Activated CD4-positive, alpha-beta T cell treated with anti-CD3 and anti-CD28 coated beads, Interleukin-2, Interleukin-4, amounts not matched to agents 100 ng/mL and 50 ng/mL, durations not matched to agents 16 hours and 8 hours (primary cell): ENCODE measurements around the gene GZMM.

Experiments
- DNase-seq: peaks from one replicate; pipeline ENCODE4 v3.0.0-alpha.2; 2020; ENCODE audit warnings: low spot score

The GZMM gene

DNA sequence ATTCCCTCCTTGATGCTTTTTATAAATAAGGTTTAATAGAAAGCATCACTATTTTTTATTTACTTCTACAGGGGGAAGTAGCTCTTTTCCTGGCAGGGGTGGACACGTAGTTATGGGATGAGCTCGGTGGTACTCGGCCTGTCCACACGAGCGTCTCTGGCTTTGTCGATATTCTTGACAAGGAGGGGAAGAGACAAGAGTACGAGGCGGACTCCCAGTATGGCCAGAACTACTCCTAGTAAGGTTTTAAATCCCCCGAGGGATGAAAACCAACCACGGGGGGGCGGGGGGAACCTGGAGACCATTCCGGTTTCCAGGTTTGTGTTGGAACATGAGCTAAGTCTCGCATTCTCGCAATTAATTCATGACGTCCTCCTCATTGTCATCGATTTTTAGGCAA is 23.0 kb downstream of the GZMM start:
- no peak for DNase-seq

DNA sequence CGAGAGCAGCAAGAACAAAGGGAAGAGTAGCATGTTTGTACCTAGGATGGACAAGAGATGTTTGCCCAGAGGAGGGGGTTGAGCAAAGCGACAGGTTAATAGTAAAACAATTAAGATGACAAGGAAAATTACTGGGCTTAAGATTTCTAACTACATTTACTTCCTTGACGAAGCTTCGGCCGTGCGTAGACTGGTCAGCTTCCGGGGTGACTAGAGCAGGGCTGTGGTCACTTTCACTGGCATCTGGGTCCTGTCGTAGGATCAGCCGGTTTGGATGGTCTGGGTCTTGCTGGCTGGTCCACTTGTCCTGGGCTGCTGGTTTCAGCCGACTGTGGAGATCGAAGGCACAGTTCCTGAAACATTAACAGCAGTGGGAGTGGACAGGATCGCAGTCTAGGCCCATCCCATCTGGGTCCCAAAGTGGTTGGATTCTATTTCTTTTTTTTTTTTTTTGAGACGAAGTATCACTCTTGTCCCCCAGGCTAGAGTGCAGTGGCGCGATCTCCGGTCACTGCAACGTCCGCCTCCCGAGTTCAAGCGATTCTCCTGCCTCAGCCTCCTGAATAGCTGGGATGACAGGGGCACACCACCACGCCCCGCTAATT is 23.5 kb downstream of the GZMM start:
- no peak for DNase-seq

DNA sequence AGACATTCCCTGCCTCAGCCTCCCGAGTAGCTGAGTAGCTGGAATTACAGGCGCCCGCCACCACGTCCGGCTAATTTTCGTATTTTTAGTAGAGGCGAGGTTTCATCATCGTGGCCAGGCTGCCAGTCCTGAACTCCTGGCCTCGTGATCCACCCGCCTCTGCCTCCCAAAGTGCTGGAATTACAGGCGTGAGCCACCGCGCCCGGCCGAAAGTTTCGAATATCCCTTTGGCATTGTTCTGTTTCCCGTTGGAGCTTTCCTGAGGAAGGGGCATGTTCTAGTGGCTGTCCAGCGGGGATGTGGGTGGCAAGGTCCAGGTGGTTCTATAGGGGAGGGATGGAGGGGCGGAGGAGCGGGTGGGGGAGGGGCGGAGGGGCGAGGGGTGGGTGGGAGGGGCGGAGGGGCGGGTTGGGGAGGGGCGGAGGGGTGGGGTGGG is 26.4 kb downstream of the GZMM start:
- DNase-seq = no peak

DNA sequence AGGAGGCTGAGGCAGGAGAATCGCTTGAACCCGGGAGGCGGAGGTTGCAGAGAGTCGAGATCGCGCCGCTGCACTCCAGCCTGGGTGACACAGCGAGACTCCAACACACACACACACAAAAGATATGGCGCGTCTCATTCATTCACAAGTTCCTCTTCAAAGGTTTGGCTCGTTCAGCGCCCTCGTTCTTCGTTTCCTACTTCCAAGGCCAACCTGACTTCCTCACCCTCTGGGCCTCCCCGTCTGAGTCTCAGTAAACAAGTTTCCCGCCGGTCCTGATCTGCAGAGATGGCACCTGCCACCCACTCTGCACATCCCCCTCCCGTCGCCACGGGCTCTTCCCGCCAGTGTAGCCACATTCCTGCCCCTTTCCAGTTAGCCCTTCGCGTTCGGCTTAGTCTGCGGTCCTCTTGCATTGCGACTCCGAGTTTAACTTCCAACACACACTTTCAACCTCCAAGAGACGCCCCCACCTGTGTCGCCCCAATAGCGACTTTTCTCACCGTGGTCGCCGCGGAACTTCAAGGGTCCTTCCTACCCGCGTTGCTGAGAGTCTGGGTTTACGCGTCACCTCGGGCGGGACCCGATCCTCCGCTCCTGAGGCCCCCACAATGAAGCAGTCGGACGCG is 27.2 kb downstream of the GZMM start:
- DNase-seq = peak; percentile 55

DNA sequence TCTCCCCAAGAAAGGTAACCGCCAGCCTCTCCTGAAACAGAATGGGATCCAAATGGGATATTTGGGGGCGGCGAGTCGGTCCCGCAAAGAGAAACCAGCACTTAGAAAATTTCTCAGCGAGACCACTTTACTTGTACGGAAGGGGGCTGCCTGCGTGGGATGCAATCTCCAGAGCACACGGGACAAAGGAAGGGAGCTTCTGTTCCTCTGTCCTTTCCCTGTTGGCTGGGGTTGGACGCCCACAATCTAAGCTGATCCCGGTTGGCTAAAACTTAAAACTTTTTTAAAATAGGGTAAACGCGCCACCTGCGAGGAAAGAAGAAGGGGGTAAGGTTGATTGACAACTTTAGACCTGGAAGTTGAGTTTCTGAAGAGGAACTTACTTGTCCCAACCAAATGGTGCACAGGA is 27.7 kb downstream of the GZMM start:
- DNase-seq = peak; percentile 25

DNA sequence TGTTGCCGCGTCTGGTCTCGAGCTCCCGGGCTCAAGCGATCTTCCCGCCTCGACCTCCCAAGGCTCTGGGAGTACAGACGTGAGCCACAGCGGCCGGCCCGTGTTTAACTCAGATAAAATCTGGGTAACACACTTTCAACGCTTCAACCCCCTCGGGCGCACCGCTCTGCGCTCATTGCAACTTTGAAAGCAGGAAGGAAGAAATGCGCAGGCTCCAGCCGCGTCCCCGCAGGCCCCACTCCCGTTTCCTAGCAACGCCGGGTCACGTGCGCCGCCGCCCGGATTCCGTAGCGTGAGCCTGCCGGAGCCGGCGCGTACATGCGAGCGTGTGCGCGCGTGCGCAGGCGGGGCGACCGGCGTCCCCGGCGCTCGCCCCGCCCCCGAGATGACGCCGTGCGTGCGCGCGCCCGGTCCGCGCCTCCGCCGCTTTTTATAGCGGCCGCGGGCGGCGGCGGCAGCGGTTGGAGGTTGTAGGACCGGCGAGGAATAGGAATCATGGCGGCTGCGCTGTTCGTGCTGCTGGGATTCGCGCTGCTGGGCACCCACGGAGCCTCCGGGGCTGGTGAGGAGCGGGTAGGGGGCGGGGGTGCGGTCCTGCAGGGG is 28.4 kb downstream of the GZMM start, which contains the start of gene BSG:
Gene BSG (plus strand): TSS at position 457 of the 603 bp plus-strand sequence. CDS start 39 bp downstream, at position 496.
- peak; percentile 98 for DNase-seq

DNA sequence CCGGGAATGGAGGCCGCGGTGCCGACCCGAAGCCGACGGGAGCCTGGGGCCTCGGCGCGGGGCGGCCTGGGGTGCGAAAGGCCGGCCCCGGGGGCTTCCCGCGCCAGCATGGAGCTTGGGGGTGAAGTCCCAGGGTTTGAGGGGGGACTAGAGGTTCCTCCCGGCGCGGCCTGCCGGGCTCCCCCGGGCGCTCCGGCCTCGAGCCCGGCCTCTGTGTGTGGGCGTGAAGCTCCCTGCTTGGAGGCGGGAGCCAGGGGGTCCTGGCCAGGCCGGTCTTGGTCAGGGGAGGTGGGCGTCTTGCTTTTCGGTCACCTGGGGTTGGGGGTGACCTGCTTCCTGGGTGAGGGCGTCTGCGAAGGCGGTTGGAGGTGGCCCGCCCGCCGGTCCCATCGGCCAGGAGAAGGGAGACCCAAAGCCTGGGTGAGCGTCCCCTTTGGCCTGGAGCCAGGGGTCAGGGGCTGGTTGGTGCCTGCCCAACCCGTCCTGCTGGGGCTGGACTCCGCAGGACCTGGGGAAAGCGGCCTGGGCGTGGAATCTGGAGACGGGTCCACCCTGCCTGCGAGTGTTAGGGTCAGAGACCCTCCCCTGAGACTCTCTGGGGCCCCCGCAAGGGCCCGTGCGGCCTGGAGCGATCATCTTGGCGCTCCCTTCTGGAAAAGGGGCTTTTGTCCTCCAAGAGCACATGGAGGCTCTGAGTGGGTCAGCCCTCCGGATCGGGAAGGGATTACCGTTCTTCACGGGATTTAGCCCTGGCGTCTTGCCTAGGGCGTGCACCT is 29.1 kb downstream of the GZMM start:
- no peak for DNase-seq

DNA sequence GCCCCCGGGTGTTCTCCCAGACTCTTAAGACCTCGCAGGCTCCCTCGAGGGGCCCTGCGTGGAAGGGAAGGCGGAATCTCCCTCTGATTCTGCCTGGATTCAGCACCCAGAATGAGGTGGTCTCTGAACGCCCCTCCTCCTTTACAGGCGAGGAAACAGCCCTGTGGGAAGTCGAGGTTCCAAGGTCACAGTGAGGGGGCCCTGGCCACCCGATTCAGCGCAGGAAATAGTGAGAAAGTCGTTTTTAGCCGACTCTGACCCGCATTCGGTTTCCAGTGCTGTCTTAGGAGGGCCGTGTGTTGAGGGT is 29.6 kb downstream of the GZMM start:
- DNase-seq = no peak

DNA sequence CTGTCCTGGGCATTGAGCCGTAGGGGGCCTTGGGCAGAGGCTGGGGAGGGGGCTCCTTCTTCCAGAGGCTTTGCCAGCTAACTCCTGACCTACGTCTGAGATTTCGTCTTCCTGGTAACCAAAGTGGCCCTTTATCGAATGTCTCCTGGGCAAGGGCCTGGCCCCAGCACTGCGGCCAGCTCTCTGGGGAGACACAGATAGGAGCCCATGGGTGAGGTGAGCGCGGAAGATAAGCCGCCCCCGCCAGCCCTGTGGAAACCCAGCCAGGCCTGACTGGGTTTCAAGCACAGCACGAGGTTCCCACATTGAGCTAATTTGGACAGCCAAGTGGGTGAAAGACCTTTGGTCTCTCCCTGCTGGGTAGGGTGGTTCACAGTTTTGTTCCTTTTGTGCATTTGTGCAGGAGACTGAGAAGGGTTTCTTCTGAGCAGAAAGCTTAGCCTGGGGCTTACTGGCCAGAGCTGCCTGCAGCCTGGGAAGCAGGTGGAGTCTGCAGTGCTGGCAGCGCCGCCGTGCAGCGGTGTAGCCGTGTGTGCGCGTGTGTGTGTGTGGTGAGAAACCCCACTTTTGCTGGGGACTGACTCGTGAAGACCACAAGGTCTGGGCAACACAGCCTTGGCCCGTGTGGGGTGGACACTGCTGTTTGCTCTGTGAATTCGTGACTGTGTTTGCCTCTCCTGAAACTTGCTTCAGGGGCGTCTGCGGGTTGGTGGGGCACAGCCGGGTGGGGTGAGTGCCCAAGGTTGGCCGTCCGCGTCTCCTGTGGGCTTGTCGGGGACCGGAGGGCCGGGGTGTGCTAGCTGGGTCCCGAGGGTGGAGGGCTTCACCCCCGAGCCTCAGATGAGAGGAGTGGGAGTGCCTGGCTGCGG is 31.0 kb downstream of the GZMM start:
- DNase-seq = no peak

DNA sequence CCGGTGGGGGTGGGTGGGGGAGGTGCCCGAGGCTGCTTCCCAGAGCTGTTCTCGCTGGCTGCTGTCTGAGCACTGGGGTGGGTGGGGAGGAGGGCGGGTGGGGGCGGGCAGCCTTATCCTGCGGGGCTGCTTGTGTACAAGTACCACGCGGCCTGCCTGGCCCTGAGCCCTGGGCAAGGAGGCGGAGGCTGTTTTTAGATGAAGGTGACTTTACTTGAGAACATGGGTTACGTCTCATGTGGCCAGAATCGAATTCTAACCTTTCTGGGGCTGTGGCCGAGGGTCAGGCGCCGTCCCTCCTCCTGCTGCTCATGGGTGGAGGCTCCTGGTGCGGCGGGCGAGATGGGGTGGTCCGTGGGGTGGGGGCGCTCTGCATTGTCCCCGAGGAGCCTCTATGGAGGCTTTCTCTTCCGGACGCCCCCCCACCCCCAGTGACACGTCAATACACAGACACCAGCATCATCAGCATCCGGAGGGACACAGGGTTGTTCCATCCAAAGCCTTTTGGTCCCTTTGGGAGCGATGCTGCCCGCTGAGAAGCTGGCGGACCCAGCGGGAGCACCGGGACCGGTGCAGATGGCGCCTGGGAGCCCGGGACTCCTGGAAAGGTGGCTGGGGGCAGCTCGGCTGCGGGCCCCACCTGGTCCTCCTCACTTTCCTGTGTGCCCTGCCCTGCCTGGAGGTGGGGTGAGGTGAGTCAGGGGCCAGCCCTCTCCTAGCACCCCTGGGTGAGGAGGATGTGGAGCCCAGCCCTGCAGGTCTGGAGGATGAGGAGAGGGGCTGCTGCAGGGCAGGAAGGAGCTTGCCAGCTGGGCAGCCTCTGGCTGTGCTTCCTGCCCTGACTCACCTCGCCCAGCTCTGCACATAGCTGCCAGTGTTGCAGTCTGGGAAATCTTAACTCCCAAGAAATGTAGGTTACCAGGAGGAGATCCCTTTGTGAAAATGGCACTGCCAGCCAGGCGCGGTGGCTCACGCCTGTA is 32.0 kb downstream of the GZMM start:
- DNase-seq = no peak

DNA sequence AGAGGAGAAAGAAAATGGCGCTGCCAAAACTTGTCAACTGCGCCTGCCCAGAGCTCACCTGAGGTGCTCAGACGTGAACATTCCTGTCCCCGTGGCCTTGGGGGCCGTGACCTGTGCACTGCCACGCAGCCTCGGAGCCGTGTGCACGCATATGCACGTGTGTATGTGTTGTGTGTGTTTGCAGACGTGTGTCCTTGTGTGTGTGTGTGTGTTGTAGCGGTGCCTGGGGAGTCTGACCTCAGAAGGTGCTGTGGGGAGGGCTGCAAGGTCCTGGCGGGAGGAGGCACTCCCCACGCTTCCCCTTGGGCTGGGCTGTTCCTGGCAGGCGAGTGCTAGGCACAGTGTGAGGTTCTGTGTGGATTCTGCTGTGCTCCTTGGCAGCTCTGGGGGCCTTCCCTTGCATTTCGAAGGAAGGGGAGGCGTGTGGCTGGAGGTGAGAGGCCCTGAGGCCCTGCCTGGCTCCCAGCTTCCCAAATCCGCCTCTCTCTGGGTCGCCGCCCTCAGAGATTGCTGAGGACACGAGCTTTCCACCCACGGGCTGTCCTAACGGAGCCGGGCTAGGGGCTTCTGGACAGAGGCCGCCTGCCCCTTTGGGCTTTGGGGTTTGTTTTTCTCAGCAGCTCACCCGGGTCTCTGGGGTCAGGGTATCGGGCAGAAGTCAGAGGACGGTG is 33.0 kb downstream of the GZMM start:
- no peak for DNase-seq

DNA sequence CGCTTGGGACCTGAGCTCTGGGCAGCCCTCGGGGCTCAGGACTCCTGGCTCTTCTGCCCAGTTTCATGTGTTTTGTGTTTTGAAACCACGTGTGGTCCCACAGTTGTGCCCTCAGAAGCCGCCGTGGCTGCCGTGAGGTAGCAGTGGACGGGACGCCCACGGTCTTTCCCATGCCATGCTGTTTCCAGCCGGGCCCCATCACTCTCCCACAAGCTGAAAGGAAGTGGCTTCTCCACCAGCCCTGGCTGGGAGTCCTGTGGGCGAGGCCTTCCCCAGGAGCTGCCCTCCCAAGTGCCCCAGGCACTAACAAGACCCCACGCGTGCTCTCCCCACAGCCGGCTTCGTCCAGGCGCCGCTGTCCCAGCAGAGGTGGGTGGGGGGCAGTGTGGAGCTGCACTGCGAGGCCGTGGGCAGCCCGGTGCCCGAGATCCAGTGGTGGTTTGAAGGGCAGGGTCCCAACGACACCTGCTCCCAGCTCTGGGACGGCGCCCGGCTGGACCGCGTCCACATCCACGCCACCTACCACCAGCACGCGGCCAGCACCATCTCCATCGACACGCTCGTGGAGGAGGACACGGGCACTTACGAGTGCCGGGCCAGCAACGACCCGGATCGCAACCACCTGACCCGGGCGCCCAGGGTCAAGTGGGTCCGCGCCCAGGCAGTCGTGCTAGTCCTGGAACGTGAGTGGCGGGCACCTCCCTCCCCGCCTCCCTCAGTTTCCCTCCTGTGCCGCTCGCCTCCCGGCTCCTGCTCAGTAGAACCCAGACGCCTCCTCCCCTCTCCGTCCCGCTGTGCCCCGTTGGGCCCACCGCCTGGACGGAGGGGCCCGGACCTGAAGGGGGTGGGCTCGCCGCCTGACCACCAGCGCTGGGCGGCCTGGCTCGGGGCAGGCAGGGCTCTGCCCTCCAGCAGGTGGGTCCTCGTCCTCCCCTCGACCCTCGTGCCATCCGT is 33.9 kb downstream of the GZMM start:
- no peak for DNase-seq

DNA sequence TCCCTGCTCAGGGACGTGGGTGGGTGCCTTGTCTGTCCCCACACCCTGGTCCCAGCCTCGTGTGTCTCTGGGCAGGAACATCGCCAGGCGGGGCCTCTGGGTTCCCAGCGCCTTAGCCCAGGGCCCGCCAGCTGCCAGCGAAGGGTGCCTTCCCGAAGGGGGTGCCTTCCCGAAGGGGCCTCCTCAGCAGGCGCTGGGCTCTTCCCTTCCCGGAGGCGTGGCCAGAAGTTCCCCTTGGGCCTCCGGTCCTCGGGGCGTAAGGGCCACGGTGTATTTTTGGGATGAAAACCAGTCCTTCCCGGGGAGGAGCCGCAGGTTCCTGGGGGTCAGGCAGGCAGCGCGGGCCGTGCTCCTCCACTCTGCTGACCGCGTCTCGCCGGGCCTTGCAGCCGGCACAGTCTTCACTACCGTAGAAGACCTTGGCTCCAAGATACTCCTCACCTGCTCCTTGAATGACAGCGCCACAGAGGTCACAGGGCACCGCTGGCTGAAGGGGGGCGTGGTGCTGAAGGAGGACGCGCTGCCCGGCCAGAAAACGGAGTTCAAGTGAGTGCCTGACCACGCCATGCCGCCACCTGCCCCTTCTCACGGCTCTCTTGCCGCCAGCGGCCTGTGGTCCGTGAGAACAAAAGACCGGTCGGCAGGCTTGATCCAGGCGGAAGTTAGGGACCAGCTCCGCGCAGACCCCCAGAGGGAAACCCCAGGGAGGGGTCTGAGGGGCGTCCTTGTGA is 35.4 kb downstream of the GZMM start:
- DNase-seq = no peak

DNA sequence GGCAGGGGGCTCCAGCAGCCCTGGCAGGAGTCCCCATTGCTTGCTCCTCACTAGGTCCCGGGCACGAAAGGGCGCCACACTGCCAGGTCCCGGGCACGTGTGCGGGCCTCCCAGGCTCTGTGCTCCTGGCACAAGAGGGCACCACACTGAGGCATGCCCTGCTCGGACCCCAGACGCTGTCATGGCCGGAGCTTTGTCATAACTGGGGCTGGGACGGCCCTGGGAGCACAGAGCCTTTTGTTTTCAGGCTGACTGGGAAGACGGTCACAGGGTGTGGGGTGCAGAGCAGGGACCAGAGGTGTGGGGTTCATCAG is 35.9 kb downstream of the GZMM start:
- DNase-seq = no peak

DNA sequence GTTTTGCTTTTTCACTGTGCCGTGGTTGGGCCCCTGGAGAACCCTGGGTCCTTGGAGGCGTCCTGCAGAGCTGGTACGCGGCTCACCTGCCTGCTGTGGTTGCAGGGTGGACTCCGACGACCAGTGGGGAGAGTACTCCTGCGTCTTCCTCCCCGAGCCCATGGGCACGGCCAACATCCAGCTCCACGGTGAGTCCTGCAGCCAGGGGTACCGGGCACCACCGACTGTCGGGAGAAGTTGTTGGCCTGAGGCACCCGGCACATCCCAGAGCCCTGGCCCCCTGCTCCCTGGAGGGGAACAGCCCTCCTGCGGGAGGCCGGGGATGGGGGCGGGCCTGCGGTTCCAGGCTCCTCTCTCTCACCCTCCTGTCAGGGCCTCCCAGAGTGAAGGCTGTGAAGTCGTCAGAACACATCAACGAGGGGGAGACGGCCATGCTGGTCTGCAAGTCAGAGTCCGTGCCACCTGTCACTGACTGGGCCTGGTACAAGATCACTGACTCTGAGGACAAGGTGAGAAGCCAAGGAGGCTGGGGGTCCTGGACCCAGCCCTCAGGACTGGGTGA is 36.5 kb downstream of the GZMM start:
- DNase-seq = no peak

DNA sequence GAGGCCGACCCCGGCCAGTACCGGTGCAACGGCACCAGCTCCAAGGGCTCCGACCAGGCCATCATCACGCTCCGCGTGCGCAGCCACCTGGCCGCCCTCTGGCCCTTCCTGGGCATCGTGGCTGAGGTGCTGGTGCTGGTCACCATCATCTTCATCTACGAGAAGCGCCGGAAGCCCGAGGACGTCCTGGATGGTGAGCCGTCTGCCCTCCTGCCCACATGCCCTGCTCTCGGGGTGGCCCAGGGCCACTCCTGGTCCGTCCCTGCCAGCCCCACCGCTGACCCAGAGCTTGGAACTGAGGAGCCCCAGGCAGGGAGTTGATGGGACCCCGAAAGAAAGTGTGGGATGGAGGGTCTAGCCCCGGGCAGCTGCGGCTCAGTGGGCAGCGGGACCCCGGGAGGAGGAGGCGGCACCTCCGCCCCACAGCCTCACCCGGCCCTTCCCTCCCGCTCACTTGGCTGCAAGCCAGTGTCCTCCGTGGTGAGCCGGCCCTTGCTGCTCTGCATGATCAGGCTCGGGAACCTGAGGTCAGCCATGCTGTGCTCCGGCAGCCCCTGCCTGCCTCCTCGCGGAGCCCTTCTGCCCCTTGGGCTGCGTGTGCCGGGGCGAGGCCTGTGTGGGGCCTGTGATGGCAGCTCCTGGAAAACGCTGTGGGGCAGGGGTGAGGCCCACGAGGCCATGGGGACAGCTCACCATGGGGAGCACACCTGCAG is 37.7 kb downstream of the GZMM start:
- DNase-seq = no peak

DNA sequence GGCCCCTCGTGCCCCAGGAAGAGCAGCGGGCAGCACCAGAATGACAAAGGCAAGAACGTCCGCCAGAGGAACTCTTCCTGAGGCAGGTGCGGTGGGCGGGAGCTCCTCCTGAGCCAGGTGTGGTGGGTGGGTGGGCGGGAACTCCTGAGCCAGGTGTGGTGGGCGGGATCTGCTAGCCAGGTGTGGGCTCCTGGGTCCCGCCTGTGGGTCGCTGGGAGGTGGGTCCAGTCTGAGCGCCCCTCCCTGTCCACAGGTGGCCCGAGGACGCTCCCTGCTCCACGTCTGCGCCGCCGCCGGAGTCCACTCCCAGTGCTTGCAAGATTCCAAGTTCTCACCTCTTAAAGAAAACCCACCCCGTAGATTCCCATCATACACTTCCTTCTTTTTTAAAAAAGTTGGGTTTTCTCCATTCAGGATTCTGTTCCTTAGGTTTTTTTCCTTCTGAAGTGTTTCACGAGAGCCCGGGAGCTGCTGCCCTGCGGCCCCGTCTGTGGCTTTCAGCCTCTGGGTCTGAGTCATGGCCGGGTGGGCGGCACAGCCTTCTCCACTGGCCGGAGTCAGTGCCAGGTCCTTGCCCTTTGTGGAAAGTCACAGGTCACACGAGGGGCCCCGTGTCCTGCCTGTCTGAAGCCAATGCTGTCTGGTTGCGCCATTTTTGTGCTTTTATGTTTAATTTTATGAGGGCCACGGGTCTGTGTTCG is 38.8 kb downstream of the GZMM start:
- DNase-seq = no peak
